Mammary epithelial cell (primary cell): ENCODE results near the gene CRYM.

Source experiments
- CTCF ChIP-seq, 2 donors: IDR thresholded peaks in 1 of 2; conservative IDR thresholded peaks in 1 of 2; 2 replicates each; pipeline ENCODE4 v1.5.1; 2011 to 2012; ENCODE audit warnings: inconsistent platforms in 2 of 2, low read length in 2 of 2, mild to moderate bottlenecking in 2 of 2, control low read depth in 1 of 2, low read depth in 1 of 2; ENCODE audit not compliant: insufficient read depth in 1 of 2; ENCODE audit errors: extremely low read depth in 1 of 2
- EZH2 ChIP-seq: IDR thresholded peaks from 2 replicates; pipeline ENCODE4 v1.6.1; 2012; ENCODE audit warnings: low read length, inconsistent platforms, borderline replicate concordance

GRCh38 chr16:21285314-21285713 lies 7.2 kb upstream of the CRYM start:
- TF ChIP-seq CTCF (conservative IDR thresholded peaks at IDR 0.05 in 1 of 2, IDR thresholded peaks at IDR 0.05 in 1 of 2; ENCODE audit: extremely low read depth in 1 of 2, insufficient read depth in 1 of 2, low read depth in 1 of 2, low read length in 2 of 2) (no peak), EZH2 (no peak)
